SHP77 (cell line): ENCODE measurements around the gene TWF2.

Source experiments
- DNase-seq, 2 experiments: peaks; one replicate each; lab custom pipeline; 2025; lab: John Stamatoyannopoulos, UW

The TWF2 gene

DNA sequence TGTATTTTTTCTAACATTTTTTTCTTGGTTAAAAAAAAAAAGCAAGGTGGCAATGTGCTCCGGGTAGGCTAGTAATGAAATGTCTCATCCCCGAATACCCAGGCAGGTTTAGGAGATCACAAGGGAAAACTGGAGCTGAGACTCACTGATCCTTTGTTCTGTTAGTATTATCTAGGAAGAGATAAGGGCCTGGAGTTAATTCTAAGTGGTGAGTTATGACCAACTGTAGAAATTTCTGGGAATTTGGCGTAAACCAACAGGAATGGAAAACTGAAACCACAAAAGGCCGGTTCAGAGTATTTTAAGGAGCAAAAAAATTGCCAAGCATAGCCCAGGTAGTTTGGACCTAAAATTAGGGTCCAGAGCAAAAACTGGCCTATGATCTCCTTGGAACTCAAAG, 19.0 kb upstream of the TWF2 start:
- no peak for DNase-seq

DNA sequence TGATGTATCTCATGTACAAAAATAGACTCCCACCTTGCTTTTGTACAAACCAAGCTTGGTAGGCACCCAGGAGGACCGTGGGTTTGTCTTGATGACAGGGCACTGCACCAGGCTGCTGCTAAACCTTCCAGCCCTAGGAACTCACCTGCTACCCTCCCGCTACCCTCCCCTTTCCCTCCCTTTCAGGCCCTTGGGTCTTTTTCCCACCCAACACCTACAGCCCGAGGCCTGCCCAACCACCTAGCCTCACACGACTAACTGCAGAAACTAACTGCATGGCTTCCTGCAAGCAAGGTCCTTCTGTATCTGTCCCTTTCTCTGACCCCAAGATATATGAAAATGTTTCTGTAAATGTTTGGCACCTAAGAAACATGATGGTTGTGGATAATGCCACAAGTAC, 17.7 kb upstream of the TWF2 start:
- DNase-seq: no peak

DNA sequence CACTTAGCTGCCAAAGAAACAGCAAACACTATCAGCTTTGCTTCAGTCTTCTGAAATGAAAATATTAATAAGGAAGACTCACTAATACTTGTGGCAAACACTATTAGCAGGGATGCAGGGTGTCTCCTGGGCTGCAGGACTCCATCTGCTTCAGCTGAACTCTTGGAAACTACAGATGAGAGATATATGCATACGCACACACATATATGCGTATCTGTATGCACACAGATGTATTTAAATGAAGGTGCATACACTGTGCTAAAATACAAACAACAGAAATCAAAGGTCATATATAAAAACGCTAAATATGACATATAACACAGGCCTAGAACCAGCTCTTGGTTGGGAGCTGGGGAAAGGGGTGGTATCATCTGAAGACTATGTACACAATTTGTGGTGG, 17.2 kb upstream of the TWF2 start:
- no peak for DNase-seq

DNA sequence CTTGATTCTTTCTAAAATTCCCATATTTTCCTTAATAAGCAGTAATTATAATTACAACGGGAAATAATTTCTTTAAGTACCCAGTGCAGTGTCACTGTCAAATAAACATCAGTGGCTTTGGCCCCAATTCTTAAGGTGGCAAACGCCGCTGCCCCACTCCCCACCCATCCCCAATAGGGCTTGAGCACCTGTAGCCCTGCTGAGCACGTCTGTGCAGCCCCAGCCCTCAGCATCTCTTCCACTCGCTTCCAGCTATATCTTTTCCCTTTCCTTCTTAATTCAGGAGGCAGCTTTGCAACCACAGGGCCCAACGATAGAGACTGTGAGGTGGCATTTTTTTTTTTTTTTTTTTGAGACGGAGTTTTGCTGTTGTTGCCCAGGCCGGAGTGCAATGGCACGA, 15.7 kb upstream of the TWF2 start:
- no peak for DNase-seq

DNA sequence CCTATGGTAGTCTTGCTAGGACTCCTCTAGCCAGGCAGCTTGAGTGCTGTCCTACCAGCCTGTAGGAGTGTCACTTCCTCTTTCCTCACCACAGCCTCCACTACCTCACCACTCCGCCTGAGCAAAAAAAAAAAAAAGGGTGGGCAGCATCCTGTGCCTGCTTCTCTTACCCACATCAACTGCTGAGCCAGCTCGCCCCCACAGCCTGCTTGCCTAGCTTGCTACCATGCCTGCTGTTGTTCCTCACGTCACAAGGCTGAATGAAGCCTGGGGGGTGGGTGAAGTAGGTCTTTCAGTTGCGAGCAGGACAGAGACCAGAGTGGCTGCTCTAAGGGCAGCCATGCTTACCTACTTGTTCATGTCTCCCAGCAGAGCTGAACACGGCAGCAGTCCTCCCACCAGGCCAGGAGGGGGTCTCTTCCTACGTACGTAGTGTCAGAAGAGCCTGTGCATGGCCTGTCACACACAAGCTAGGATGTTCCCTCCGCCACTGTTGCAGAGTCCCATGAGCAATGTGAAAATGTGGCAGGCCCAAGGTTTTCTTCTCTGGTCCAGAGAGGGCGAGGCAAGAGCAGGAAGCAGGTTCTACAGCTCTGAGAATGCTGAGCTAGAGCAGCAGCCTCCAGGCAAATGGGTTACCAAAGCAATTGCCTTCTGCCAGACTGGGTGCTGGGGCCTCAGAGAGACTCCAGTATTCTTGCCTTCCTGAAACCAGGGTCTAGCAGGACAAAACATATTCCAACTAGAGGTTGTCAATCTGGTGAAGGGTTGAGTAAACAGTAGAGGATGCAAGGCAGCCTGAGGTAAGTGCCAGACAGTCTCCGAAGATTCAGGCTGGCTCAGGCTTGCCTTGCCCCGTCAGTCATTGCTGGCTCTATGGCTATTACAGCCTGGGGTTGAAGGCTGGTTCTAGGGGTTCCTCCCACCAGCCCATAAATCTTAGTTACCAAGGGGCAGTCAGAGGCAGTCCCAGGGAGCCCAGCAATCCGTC, 14.7 kb upstream of the TWF2 start:
- DNase-seq: no peak

DNA sequence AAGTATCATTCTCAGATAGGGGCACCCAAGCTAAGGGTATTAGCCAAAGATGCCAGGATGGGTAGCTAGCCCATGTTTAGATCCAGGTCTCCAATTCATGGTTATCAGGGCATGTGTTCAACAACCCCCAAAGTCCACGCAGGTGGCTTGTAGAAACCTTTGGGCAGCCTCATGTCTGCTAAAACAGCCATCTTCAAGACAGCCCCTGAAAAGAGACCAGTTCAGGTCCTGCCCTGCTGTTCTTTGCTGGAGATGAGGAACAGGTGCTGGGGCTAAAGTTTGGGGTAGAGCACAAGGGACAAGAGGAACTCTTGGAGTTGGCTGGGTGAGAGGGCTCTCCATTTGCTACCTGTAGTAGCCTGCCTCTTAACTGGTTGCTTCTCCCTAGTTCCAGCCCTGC, 11.2 kb upstream of the TWF2 start:
- no peak for DNase-seq

DNA sequence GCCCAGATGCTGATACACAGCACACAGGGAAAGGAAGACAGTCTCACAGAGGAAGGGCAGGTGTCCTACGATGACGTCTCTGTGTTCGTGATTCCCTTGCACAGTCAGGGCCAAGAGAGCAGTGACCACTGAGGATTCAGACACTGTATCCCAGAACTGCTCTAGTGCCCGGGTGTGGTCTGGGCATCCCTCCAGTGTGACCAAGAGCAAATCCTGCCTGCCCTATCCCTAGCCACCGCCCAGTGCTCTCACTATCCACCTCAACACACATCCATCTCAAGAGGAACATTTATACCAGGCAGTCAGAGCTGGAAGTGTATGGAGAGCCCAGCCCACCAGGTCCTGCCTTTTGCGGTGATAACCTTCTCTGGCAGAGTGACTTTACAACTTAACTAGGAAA, 10.7 kb upstream of the TWF2 start:
- DNase-seq: no peak

DNA sequence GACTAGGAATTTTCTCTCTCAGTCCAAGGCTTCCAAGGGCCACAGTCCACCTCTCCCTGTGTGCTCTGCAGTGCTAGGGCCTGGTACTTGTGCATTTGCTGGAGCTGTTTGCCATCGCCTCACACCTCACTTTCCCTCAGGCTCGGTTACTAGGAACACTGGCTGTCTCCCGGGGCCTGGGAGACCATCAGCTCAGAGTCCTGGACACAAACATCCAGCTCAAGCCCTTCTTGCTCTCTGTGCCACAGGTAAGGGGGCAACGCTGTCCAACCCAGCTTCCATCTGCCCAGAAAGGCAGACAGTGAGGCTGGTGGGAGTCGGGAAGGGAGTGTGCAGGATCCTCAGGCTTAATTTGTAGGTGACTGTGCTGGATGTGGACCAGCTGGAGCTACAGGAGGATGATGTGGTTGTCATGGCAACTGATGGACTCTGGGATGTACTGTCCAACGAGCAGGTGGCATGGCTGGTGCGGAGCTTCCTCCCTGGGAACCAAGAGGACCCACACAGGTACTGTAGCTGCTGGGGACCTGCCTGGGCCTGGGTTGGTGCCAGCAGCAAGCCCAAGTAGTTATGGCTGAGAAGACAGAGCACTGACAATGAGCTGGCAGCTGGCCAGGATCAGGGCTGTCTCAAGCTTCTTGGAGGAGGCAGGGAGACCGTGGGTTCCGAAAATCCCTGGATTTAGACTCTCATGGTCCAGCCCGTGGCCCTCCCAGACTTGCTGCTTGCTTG, 10.0 kb upstream of the TWF2 start:
- no peak for DNase-seq

DNA sequence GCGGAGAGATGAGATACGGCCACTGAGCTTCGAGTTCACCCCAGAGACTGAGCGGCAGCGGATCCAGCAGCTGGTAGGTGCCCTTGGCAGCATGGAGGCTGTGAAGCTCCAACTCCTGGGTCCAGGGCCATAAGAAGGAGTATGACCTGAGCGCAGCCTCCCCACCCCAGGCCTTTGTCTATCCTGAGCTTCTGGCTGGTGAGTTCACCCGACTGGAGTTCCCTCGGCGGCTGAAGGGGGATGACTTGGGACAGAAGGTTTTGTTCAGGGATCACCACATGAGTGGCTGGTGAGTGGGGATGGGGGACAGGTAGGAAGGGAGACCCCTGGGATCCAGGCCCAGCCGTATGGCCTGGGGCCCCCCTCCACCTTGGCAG, 9.2 kb upstream of the TWF2 start:
- DNase-seq: no peak

DNA sequence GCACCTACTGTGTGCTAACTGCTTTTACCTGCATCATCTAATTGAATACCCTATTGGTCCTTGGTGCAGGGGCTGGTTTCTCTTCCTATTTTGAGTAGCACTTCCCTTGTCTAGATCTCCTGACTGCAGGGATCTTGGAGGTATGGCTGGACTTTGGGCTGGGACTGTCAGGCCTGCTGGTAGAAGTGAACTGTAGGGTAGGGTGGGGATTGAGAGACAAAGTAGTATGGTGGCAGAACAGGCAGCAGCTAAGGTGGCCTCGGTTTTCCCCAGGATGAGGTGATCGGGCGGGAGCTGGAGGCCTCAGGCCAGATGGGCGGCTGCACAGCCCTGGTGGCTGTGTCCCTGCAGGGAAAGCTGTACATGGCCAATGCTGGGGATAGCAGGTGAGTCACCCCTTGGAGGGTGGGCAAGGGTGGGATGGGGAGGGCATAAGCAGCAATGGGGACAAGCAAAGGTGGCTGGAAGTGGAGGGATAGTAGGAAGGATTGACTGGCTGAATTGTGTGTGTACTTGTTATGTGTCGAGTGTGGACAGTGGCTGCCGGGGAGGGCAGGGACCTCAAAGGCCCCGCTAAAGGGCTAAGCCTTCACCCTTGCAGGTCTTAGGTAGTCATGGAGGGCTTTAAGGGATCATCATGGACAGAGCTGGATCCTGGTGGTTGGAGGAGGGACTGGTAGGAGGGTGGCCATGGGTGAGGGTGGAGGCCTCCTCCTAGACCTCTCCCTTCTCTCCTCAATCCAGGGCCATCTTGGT, 8.6 kb upstream of the TWF2 start:
- DNase-seq: no peak

DNA sequence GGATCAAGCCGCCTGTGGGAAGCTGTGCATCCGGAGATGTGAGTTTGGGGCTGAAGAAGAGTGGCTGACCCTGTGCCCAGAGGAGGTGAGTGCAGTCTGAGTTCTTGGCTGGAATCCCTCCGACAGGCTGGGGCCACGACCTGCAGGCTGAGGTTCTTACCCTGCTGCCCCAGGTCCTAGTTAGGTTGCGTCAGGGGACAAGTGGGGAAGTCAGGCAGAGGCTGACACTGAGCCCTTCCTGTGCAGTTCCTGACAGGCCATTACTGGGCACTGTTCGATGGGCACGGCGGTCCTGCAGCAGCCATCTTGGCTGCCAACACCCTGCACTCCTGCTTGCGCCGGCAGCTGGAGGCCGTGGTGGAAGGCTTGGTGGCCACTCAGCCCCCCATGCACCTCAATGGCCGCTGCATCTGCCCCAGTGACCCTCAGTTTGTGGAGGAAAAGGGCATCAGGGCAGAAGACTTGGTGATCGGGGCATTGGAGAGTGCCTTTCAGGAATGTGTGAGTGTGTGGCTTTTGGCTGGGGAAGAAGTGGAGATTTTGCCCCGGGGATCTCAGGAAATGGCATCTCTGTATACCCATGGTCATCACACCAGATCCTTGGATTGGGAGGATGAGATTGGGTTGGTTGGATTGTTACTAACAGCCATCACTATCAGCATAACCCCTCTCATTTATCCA, 7.9 kb upstream of the TWF2 start:
- DNase-seq: no peak

DNA sequence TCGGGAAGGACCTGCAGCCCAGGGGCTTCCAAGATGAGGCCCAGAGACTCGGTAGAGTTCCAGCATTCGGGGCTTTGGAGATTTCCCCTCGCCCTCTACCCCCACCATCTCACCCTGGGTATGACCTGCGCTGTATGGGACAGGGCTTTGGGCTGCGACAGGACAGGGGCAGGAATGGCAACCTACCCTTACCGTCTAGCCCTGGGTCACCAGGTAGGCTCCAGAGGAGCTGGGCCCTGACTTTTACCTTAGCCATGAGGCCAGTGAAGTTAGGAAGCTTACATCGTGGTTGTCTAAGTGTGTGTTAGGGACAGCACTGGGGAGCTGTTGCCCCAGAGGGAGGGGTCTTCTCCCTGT, 7.3 kb upstream of the TWF2 start:
- DNase-seq: no peak

DNA sequence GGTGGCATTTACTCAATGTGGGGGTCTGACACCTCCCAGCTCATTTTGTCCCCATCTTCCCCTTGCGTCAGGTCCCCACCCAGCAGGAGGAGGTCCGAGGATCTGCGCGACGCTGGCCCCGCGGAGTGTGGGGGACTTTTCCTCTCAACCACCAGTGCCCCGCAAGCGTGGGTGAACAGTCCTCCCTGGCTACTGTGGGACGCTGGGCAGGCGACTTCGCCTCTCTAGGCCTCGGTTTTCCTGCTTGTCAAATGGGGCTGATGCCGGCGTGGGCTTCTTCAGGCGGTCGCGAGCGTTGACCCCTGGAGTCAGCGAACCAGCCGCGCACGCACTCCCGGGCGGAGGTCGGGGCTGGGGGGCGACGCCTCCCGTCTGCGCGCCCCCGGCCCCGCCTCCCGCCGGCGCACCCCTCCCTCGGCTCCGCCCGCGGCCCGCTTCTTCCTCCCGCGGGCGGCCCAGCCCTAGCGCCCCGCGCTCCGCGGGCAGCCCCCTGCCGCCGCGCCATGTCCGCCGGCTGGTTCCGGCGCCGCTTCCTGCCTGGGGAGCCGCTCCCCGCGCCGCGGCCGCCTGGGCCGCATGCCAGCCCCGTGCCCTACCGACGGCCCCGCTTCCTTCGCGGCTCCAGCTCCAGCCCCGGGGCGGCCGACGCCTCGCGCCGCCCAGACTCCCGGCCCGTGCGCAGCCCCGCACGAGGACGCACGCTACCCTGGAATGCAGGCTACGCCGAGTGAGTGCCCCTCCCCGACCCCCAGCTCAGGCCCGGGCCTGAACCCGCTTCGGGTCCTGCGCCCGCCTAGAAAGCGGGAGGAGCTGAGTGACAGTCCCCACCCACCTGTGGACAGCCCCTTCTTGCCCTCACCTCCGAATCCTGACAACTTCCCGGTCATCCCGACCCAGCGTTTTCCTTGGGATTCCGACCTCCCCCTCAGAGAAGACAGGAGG, 6.6 kb upstream of the TWF2 start, which contains the start of gene PPM1M:
TSS of gene PPM1M (plus strand) at position 438 of the 942 bp plus-strand sequence. CDS start at position 504, 66 bp downstream.
- DNase-seq: no peak

DNA sequence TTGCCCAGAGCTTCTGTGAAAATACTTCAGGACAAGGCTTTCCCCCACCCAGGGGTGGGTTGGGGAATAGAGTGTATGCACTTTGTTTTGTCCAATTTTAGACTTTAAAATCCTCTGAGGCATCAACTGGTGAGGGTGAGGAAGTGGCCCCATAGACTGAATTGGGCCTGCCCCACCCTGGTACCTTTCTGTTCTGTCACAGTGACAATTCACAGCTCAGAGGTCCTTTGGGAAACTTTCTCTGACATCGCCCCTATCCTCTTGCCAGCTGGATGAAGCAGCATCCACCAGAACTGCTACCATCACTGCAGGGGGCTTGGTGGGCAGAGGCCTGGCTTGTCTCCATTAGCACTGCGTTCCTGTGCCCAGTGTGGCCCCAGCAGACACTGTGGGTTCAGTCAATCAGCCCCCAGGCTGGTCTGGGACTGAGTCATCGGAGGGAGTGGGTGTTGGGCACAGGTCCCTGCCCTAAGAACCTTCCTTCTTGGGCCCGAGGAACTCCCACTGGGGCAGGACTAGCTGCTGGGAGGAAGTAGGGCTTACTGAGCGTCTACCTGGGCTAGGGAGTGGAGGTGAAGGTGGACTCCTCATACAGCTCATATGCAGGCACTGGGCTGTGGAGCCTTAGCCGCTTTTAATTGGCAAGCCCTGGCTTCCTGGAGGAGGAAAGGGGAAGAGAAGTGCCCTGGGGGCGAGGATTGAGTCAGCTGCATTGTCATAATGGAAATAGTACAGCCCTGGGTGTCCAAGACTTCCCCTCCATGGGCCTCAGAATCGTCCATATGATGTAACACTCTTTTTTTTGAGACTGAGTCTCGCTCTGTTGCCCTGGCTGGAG, 5.1 kb upstream of the TWF2 start:
- no peak for DNase-seq

DNA sequence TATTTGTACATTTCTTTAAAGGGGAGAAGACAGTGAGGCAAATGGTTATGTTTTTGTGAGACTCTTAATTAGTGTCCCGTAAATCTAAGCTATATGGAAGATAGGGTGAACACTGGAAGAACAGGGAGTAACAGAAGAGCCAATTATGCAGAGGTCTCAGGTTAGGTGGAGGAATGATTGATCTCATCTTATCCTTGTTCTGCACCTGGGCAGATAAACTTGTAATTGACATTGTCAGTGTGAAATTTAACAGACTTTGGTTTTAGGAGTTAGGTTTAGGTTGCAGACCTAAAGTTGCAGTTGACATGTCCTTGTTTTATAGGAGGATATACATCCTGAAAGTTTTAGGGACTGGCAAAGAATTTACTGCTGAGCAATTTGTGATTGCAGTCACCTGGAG, 3.1 kb upstream of the TWF2 start:
- DNase-seq: no peak

DNA sequence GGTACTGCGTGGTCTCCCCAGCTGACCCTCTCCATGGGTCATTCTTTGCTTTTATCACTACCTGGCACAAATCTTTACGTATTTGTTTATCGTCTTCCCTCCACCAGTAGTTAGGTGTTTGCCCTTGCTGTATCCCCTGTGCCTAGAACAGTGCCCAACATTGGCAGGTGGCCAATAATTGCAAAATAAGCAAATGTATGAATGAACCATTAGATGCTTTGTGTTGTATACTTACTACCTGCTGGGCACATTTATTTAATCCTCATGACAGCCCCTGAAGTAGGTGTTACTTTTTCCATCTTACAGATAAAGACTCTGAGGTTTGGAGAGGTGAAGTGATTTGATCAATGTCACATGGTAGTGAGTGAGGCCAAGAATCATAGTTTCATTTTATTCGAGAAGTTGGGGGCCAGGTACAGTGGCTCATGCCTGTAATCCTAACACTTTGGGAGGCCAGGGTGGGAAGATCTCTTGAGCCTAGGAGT, 2.0 kb upstream of the TWF2 start:
- DNase-seq: no peak

DNA sequence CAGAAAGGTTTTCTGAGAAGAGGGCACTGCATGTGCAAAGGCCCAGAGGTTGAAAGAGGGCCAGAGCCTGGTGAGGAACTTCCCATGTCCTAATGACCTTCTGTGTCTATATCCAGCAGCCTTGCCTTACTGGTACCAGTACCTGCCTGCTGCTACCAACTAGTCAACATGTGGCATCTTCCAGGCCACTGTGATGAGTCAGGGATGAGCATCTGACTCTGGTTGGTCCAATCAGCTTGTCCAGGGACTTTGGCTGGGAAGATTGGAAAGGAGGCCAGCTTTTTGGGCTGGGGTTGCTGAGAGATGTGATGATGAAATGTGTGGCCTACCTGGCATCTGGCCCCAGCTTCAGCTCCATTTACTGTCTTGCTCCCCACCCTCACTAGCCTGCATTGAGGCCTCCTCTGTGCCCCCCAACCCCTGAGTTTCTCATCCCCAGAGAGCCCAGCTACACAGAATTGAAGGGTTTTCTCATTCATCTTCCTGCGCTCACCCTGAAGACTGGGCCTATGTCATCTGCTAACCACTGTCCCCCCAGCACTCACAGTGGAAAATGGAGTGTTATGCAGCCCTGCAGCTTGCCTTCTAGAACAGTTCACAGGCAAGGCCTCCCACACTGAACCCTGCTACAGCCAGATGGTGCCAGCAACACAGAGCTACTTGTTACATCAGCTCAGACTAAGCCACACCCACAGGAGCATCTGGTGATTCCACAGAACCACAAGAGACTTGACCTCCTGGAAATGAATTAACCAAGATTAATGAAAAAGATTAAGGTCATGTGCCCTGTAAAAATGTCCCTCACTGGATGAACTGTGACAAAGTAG, 1.3 kb upstream of the TWF2 start:
- peak; percentile 60 to 82 for DNase-seq

DNA sequence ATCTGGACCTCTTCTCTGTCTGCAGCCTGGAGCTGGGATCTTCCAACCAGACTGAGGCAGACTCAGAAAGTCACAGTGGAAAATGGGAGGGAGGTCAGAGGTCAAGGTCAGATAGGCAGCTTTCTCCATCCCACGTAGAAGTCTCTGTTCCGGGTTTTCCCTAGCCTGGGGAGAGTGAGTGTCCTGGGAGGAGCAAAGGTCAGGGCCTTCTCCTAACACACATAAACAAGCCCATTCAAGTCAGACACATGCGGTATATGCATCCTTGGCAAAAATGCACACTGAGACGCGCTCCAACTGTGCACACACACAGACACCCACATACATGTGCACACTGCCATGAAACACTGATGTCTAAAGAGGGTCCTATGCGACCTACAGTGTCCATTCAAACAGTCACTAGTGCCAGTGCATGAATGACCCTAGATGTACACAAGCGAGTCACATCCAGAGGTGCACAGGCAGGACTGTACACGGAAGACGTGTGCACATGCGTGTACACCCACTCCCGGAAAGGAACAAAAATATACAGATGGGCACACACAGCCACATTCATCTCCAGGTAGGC, 681 bp downstream of the TWF2 start:
- DNase-seq: no peak
